ENCODE data around the gene RFESD.

DNA sequence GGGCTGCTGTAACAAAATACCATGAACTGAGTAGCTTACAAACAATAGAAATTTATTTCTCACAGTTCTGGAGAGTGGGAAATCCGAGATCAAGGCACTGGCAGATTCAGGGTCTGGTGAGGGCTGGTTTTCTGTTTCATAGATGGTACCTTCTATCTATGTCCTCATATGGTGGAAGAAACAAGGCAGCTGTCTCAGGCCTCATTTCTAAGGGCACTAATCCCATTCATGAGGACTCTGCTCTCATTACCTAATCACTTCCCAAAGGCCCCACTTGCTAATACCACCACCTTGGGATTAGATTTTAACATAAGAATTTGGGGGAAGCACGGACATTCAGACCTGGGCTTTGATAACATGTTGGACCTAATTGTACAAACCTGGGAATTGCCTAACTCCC is 13.5 kb downstream of the RFESD start:
- TF ChIP-seq POLR2A (IDR thresholded peaks at IDR 0.05; ENCODE audit: low read depth, low read length) (no peak), POLR2AphosphoS5 (IDR thresholded peaks at IDR 0.05; ENCODE audit: low read depth, low read length) (no peak), SPI1 (IDR thresholded peaks at IDR 0.05; ENCODE audit: low read depth, low read length) (no peak), TAF1 (IDR thresholded peaks at IDR 0.05; ENCODE audit: low read depth, low read length) (no peak), POU2F2 (IDR thresholded peaks at IDR 0.05; ENCODE audit: low read depth, low read length) (no peak), PAX5 (IDR thresholded peaks at IDR 0.05; ENCODE audit: insufficient read depth, low read length, severe bottlenecking) (no peak)
